HG03025 (cell line): ENCODE results near the gene PXMP4.

ENCODE experiments used
- ATAC-seq: cut with Tn5 transposase; IDR thresholded peaks from one replicate; pipeline ENCODE4 v1.9.1; 2021; ENCODE audit warnings: mild to moderate bottlenecking, moderate library complexity; ENCODE audit not compliant: unreplicated experiment, low FRiP score

Gene PXMP4

DNA sequence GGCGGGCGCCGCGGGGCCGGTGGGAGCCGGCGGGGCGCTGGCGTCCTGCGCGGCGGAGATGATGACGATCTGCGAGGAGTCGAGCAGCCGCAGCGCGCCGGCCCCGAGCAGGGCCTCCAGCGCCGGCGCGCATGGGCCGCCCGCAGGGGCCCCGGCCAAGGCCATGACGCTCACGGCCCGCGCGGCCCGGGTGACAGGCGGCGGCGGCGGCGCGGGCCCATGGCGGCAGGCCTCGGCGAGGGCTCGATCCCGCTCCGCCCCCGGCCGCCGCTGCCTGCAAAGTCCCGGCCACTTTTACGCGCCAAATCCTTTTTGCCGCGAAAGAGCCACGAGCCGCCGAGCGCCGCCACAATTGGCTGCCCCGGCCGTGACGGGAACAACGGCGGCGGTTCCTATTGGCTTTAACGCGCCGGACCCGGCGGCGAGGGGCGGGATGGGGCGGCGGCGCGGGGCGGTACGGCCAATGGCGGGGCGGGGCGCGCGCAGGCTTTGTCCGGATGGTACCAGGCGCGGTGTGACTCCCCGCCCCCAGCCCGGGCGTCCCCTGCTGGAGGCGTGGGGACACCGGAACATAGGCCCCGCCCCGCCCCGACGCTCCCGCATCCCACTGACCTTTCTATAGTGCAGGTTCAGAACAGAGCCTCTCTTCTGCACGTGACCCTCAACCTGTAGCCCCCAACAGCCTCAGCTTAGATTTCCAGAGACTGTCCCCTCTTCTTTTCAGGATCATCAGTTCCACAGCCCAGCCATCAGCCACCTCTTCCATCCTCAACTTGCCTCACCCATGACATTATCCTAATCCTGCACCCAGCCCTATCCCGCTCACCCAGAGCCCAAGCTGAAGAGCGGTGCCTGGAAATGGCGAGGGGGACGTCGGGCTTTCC lies 33.8 kb downstream of the PXMP4 start, which contains the start of gene E2F1:
E2F1 (minus strand) TSS at position 286 of the 884 bp plus-strand sequence; CDS start at position 165, 121 bp downstream.
- peak; percentile 76 for ATAC-seq

DNA sequence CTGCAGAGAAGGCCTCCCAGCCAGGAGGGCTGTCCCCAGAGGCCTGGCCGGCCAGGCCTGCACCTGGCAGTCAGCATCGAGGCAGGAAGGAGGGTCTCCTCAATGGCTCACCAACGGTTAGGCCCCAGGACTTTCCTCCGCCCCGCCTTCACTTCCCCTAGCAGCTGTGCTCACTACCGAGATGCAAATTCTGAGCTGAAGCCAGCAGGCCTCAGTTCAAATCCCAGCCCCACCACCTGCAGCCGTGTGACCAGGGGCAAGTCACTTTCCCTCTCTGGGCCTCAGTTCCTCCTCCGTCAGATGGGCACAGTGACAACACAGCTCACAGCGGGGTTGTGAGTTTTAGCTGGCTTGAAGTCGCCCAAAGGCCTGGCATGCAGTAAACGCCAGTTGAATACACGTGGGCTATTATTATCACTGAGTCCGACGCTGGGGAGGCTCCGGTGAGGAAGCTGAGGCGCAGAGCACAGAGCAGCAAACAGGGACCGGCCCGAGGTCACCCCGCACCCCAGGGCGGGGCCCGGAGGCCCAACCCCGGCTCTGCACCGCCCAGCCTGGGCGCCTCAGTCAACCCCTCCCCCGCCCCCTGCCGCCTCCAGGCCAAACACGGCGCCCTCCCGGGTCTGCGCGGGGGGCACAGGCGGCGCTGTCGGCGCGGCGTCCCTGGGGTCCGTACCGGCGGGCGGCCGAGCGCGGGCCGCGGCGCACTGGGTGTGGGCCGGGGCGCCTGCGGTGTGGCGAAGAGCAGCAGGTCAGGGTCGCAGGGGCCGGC lies 34.6 kb downstream of the PXMP4 start:
- peak; percentile 38 for ATAC-seq

DNA sequence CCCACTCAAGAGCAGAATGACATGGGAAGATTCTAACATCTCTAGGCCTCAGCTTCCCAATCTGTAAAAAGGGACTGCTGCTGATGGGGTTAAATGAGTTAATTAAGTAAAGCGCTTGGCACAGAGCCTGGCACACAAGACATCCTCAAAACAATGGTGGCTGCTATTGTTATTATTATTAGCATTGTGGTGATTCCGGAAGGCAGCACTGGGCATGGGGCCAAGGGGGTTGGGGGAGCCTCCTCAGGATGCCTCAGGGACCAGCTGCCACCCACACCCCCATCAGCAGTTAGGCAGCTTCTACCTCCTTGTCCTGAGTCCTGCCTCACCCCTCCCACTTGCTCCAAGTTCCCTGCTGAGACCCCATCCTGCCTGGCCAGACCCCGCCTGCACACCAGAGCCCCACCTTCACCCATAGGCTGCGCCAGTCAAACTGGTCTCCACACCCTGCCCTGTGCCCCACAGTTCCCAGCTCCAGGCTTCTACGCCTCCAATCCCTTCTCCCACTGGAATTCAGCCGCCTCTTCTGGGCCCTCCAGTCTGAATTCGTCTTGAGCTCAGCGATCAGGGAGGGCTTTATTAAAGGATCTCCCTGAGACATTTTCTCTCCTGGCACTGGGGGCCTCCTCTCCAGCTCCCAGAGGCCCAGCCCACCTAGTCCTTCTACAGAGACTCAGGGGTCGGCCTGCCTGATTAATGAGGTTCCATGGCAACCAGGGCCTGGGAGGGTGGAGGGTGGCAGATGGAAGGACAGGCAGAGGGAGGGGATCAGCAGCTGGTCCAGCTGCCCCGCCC lies 35.4 kb downstream of the PXMP4 start:
- no peak for ATAC-seq

DNA sequence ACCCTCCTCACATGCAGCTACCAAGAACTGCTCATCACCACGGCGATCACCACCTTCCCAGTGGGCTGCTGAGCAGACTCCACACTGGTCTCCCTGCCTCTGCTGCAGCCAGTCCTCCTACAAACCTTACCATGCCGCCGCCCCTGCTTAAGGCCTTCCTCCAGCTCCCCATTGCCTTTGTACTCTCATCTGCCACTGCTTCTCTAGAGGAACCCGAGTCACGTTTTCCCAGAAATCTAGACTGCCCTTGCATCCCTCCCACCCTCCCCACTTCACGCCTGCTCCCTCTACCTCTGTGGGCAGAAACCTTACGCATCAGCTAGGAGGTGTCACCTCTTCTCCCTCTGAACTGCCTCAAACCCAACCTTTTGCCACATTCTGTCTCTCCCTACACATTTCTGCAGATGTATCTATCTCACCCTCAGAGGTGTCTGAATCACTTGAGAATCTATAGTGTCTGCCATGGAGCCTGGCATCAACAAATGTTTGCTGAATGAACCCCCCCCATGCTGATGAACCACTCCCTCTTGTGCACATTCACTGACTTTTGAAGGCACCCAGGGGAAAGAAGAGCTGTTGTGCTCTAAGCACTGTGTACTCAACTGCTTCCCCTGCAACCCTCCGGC lies 38.3 kb downstream of the PXMP4 start:
- no peak for ATAC-seq

DNA sequence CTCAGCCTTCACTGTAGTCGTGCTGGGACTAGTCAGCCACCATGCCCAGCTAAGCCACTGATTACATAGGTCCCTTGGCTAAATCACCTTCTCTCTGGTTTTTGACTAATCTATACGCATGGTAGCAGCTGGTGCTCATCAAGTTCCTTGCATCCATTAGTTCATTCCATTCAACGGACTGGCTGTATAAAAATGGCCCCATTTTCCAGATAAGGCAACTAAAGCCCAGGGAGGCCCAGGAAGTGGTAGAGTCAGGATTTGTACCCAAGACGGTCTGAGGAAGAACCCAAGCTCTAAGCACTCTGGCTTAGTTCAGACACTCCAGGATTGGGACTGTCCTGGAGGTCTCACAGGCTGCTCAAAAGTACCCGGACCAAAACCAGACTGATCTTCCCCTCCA lies 38.8 kb downstream of the PXMP4 start:
- no peak for ATAC-seq

DNA sequence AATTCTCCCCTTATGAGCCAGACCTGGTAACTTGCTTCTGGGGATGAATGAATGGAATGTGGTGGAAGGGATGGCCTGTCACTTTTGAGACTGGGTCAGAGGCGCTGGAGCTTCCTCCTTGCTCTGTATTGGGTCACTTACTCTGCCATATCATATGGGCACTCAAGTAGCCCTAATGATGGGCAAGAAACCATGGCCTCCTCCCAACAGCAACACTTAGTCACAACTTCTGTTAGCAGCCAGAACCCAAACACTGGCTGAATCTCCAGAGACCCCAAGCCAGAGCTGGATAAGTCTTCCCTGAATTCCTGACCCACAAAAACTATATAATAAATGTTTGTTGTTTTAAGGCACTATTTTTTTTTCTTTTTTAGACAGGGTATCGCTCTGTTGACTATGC lies 39.4 kb downstream of the PXMP4 start:
- ATAC-seq = no peak

DNA sequence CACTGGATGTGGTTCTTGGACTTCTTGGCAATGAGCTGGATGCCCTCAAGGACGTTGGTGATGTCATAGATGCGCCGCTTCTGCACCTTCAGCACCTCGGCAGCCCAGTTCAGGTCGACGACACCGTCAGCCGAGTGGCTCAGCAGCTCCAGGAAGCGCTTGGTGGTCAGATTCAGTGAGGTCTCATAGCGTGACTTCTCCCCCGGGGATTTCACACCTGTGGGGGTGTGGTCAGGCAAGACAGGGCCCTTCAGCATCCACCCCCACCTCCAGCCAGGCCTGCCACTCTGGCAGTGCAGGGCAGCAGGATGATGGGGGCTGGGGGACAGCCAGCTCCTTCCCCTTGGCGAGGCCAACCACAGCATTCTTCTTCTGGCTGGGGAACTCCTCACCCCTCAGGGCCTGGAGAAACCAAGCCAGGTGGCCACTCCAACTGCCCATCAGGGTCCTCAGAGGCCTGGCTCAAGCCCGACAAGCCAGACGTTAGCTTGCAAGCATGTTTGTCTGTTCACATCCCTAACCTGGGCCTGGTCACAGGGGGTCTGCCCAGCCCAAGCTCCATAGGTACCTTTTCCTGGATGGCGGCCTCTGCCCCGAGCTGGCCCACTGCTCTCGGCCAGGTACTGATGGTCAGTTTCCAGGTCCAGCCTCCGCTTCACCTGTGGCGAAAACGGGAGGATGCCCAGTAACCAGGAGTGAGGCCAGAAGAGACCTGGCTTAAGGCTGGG lies 40.2 kb downstream of the PXMP4 start:
- no peak for ATAC-seq

DNA sequence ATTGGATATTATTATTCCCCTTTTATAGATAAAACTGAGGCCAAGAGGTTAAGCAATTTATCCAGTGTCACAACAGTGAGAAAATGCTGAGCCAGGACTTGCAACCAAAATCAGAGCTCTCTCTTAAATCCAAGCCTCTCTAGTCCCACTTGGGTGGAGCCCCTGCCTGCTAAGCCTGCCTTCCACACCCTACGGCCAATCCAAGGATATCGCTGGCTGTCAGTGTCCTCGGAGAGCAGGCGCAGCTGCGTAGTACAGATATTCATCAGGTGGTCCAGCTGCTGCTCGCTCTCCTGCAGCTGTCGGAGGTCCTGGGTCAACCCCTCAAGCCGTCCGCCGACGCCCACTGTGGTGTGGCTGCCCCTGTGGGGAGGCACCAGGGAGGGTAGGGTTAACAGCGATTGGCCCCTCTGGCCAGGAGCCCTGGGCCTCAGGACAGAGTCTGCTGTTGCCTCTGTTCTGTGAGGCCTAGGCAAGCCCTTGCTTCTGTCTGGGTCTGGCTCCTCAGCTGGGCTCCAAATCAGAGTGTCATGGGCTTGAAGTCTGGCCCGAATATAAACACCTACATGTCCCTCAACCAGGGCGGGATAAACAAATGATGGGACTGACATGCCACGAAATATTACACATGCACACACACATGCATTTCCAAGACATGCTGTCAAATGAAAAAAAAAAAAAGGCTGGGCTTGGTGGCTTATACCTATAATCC lies 42.0 kb downstream of the PXMP4 start:
- no peak for ATAC-seq

DNA sequence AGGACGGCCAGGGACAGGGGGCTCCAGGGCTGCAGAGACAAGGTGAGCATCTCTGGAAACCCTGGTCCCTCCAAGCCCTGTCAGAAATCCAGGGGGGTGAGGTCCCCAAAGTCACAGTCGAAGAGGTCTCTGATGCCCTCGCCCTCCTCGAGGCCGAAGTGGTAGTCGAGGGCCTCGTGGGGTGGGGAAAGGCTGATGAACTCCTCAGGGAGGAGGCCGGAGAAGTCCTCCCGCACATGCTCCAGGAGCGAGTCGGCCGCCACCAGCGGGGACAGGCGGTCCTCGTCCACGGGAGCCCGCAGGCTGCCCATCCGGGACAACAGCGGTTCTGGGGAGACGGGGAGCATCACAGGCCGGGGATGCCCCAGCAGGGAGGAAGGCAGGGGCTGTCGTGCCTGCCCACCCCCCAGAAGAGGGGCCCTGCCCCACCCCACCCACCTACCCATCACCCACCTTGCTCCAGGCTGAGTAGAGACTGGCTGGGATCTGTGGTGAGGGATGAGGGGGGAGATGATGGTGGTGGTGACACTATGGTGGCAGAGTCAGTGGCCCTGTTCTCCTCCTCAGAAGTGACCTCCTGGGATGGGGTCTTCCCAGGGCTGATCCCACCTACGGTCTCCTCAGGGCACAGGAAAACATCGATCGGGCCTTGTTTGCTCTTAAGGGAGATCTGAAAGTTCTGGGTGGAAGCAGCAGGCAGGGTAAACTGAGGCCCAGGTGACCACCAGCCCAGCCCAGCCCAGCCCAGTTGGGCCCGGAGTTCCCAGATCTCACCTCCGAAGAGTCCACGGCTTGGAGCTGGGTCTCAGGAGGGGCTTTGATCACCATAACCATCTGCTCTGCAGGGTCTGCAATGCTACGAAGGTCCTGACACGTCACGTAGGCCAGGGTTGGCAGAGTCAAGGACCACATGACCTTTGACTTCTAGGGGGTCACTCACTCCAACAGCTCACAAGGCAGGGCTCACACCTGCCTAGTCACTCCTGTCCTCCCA lies 43.2 kb downstream of the PXMP4 start:
- no peak for ATAC-seq

DNA sequence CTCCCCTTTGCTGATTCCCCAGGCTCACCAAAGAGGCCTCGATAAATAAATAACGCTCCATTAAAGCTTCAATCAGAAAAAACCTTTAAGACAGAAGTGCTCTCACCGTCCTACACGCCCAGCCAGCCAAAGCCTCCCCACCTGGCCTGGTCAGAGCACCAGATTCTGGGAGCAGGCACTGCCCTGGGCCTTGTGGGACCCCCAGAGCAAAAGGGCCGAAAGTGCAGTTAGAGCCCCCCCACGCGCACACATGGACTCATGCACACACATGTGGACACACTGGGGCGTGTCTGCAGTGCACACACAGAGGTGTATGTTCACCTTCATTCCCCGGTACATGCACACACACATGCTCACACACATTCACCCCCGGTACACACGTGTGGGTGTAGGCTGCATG lies 44.0 kb downstream of the PXMP4 start:
- no peak for ATAC-seq

DNA sequence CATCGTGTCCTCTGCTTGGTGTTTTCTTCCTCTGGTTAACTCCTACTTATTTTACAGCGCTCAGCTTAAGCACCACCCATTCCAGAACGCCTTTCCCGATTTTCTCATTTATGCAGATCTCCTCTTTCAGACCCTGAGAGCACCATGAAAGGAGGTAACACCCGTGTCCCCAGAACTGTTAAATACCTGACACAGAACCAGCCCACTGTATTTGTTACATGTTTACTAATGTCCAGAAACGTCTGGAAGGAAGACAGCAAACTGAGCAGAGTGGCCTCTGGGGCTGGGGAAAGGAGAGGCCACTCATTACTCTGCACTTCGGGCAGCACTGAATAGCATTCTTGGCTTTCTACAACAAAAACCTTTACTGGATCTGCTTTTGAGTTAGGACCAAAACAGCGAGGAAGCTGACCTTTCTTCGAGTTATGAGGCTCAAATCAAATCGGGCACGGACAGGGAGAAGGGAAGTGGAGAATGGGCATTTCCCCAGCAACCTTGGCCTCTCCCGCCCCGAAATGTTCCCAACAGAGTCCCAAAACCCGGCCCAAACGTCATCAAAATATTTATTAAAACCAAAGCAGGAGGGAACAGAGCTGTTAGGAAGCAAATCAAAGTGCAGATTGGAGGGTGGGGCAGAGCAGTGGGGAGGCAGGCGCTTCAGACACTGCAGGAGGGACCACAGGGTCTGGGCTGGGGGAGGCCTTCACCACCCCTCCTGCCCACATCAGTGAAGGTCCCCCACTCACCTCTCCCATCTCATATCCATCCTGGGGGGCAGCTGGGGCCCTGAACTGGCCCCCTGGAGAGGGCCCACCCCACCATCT lies 44.8 kb downstream of the PXMP4 start:
- no peak for ATAC-seq

DNA sequence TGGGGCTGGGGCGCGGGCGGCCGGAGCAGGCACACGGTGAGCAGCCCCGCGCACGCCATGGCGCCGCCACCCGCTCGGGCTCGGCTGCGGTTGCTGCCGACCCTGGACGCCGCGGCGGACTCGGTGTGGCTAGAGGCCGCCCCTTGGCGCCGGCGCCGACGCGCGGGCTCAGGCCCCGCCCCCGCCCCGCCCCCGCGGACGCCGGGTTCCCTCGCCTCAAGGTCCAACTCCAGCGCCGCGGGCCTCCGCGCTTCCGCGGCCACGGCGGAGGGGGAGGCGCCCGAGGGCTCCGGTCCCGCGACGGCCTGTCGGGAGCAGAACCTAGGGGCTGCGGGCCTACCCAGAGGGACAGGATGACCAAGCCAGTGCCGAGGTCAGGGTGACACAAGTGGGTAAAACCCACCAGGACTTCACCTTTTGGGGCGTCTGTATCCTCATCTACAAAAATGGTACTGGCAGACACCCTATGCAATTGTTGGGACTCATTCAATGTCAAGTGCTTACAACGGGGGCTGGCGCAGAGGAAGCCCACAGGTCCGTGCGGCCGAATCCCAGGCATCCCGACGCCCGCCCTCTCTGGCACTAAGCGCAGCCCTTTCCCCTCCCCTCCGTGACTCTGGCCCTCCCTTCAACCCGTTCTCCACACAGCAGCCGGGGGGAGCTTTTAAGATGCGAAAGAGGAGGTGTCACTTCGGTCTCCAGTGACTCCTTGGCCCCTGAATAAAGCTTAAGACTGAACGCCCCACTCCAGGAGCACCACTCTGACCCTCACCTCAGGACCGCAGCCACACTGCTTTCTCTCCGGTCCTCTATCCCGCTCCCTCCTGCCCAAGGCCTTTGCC lies 45.6 kb downstream of the PXMP4 start, which contains the start of gene NECAB3:
NECAB3 (minus strand) TSS at position 135 of the 842 bp plus-strand sequence; CDS start at position 59, 76 bp downstream.
- peak; percentile 49 for ATAC-seq

DNA sequence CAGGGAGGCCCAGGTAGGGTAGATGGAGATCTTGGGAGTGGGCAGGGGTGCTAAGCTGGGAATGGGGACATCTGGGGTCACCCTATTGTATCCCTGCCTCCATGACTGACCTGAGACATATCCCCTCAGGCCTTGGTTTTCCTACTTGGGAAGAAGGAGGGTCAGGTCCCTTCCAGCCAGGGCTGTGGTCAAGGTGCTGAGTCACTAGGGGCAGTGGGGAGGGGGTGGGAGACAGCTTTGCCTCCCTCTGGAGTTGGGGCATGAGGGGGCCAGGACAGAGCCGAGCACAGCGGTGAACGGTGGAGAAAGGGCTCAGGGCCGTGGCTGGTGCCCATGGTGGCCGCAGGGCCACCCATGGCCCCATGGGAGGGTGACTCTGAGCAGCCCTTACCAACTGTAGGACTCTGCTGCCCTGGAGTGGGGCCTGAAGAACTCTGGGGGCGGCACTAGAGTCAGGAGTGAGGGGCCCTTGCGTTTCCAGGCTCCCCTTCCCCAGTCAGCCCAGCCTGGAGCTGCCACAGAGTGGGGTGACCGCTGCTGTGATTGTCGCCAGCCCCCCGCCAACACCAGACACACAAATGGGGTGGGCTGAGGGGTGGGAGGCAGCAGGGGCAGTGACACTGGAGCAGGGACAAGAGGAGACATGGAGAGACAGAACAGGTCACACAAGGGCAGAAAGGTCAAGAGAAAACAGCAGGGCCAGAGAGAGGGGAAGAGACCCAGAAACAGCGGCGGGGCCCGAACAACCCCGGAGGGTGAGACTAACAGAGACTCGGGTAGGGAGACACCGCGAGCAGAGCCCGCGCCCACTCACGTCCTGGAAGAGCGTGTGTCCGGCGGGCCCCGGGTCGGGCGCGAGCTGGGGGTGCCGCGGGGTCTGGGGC lies 46.5 kb downstream of the PXMP4 start:
- ATAC-seq = peak; percentile 23

DNA sequence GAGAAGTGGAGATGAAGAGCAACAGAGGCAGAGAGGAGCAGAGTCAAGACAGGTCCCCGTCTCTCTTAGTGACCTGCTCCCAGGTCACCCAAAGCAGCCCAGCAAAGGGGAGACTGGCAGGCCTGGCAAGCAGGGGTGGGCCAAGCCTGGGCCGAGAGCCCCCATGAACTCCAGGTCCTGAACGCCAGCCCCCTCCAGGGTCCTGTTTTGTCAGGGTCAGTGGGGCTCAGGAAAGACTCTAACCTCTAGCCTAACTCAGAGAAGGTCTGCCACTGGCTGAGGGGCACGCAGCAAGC lies 47.0 kb downstream of the PXMP4 start:
- ATAC-seq = no peak

DNA sequence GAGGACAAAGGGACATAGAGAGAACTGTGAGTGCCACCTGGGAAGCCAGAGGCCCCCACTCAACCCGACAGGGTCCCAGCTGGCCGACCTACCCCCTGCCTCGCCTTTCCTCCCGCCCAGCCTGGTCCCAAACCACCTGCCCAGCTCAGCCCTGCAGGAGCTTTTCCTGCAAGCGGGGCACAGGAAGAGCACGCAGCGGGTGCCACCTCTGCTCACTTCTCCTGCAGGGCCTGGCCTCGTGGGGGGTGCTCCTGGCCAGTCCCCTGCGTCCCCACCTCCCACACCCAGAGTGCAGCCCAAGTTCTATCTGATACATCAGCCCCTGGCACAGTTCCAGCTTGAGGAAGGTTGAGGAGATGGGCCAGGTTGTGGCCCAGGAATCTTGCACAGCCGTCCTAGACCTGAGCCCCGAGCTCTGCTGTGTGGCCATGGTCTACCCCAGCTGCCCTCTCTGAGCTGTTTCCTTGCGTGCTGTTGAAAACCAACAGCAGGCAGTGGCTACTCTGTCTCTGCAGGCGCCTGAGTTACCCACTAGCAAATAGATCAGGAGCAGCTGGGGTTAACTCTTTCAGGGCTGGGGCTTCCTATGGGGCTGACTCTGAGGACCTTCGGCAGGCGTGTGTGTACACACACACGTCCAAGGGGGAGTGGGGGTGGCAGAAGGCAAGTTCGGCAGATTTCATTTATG lies 47.5 kb downstream of the PXMP4 start:
- no peak for ATAC-seq
